ENCODE data around the gene CWC25.

Gene CWC25

GRCh38 chr17:38783227-38783626 is 41.9 kb downstream of the CWC25 start:
- no peak for DNase-seq (ENCODE audit: low read depth)

DNA sequence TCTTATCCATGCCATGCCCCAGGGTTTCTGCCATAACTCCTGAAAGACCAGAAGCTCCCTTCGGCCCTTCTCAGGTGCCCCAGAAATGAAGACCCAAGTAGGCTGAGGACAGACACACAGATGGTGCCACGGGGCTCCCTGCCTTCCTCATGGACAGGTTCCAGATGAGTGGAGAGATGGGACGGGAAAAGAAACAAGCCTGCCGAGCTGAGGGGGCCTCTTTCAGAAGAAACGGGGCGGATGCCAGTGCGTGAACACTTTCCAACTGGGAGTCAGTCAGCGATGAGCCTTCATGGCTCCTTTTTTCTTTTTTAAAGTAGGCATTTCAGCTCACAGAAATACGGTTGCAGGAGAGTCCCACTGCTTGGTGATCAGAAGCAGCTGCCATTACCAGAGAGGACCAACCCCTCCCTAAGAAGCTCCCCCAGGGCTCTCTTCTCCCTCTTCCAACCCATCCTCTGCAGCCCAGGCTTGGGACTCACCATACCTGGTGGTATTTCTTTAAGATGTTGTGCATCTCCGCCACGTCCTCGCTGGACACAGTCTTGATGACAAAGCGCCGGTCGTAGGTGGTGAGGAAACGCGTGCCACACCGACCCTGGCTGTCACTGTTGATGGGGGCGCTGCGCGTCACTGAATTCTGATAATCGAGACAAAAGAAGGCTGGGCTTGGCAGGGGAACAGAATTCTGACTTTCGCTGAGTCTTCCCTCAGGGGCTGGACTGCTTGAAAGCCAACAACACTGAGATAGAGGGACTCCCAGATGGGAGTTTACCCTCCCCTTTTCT is 45.0 kb downstream of the CWC25 start:
- DNase-seq (ENCODE audit: low read depth) = no peak

DNA sequence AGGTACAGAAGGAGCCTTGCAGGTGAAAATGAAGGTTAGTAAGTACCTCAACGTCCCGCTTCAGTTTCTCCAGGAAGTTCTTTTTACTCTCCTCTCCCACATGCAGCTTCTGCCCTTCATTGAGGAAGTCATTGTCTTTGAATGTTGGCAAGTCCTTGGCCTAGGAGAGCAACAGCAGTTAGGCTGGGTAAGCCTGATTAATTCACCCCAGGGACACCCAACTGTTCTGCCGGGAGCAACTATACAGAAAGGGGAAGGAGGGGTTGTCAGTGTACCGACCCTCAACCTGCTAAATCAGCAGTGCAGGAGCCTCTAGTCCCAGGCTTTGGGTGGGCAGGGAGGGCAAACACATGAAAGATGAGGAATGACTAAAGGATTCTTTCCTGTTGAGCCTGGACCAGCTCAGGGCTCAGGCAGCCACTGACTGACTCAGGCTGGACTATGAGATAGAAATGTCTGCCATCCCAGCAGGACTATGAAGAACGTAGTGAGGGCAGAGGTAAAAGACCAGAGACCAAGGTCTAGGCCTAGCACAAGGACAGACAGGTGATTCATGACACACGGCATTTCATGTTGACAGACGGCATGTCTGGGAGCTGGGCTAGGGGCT is 47.4 kb downstream of the CWC25 start:
- DNase-seq (ENCODE audit: low read depth) = no peak

DNA sequence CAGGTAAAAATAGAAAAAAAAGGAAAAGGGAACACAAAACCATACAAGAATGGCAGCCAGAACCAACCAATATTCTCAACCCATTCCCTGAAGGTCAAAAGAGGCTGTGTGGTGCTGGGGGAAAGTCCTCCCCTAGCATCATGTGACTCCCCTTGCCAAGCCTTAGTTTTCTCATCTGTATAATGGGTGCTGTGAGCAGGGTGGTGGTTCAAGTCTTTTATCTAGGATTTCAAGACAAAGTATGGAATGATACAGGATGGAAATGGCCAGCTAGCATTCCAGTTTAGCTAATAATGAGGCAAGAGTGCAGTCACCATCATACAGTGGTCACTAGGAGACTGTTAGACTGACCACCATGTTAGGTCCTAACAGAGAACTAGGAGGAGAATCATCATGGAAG is 51.9 kb downstream of the CWC25 start:
- DNase-seq (ENCODE audit: low read depth) = no peak

DNA sequence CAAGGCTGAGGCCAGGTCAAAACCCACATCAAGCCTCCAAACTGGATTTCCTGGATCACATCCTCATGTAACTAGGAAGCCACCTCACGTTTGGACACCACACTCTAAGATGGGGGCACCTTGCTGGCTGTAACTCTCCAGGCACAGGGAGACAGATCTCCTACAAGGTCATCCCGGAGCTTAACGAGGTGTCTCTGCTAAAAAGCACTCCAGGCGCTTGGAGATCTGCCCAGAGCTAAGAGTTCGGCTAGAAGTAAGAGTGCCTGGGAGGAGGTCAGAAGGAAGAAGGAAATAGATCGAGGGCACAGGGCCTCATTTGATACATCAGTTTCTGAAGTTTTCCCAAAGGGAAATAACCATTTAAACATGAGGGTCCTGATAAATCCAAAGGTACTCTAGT is 56.7 kb downstream of the CWC25 start:
- DNase-seq (ENCODE audit: low read depth) = no peak

GRCh38 chr17:38766341-38766740 is 58.8 kb downstream of the CWC25 start:
- no peak for DNase-seq (ENCODE audit: low read depth)

- DNase-seq (ENCODE audit: low read depth) = no peak
Observed at GRCh38 chr17:38762231-38762630, 62.9 kb downstream of the CWC25 start.

- DNase-seq (ENCODE audit: low read depth) = no peak
Observed at GRCh38 chr17:38761612-38762011, 63.5 kb downstream of the CWC25 start.

DNA sequence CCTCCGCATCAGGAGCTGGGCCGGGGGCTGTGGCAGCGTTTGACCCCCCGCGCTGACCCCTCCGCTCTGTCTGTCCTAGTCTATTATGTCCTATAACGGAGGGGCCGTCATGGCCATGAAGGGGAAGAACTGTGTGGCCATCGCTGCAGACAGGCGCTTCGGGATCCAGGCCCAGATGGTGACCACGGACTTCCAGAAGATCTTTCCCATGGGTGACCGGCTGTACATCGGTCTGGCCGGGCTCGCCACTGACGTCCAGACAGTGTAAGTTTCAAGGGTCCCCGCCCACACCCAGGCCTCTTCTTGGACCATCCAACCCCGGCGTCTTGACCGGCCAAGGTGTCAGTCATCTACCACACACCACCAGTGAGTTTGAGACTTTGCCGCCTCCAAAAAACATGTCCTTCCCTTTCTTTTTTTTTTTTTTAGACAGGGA is 72.0 kb downstream of the CWC25 start:
- no peak for DNase-seq (ENCODE audit: low read depth)

DNA sequence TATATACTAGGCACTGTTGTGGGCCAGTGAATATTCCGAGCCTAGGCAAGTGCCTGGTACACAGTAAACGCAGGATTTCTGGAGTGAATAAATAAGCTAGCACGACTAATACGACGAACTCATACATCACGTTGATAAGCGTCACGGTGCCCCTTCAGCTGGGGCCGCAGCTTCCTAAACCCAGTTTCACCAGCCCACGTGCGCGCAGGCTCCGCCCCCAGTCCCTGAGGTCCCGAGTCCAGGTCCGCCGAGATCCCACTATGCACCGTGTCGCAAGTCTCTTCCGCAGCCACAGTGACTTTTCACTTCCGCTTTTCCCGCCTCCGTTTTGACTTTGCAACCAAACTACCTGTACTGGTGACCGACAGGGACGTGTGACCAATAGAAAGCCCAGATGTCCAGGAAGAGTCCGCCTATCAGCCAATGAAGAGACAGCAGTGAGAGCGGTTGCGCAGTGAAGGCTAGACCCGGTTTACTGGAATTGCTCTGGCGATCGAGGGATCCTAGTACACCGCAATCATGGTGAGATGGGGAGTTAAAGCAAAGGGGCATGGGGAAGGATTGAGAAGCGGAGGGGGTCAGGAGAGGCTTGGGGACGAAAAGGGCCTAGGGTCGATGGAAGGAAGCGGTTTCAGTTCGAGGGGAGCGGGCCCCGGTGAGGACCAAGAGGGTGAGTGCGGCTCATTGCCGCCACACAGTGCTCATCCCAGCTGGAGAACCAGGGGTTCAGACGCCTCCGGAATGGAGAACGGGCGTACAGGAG is 72.6 kb downstream of the CWC25 start, which contains the start of gene PSMB3:
Gene PSMB3 (plus strand): TSS at position 434 of the 763 bp plus-strand sequence. CDS start 86 bp downstream, at position 520.
- DNase-seq (ENCODE audit: low read depth) = peak; percentile 95

DNA sequence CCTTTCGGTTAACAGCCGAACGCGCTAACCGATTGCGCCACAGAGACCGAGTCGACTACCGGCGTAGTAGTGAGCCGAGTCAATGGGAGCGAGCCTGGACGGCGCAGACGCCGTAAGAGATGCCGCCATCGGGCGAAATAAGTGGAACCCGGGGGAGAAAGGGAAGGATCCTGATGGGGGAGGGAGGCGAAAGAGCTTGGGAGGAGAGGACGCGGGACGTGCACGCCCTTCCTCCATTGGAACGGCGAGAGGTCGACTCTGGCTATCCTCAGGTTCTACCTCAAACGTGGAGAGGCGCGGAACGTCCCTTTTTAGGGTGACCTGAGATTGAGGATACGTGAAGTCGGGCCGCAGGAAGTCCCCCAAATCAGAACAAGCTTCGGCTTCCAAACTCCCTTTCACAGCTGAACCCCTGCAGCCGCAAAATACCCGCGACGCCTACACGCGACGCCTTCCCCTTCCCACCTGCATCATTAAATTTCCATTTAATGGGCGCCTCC is 73.3 kb downstream of the CWC25 start:
- DNase-seq (ENCODE audit: low read depth) = peak; percentile 83

- DNase-seq (ENCODE audit: low read depth) = no peak
Observed at GRCh38 chr17:38751144-38751807, 73.8 kb downstream of the CWC25 start.
